ENCODE results near the gene ESPN. TPM values are rescaled to one million over a fixed set of nuclear protein-coding genes. Genes with fewer than 3 reads are reported as not detected.
"Not testable (repeated sequence)": the region's sequence is repeated elsewhere in the genome, so short reads cannot be mapped to it uniquely, and the experiment has no call there.

The ESPN gene
- total RNA-seq, 1 donor from 2014 or later: 0.20 TPM

DNA sequence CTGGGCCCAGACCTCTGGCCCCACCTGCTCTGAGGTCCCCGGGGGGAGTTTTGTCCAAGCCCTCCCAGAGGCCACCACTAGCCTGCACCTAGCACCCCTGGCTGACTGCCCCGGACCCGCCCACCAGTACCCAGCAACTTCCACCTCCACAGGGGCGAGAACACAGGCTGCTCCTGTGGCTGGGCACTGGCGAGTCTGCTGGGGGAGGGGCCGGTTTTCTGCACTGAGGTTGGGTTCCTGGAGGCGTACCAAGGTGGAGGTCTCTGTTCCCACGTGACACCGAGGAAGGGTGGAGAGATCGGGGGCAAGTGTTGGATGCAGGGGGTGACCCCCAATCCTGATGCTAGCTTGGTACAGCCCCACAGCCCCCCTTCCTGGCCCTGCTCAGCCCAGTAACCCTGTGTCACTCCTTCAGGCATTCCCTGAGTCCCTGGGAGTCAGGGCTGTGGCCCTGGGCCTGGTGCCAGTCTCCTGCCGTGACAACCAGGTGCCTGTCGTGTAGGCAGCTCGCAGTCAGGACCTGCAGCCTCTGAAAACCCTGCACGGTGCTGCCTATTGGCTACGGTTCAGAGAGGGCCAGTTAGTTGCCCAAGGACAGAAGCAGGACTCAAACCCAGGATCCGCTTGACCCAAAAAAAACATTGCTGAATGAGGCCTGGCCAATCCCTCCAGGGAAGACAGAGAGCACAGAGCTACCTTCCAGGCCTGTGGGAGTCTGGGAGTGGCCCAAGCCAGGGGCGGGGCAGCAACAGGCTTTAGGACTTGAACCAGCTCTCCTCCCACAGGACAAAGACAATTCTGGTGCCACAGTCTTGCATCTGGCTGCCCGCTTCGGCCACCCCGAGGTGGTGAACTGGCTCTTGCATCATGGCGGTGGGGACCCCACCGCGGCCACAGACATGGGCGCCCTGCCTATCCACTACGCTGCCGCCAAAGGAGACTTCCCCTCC is 3.1 kb downstream of the ESPN start:
- no peak for DNase-seq (ENCODE audit: low read depth in 2 of 2)

DNA sequence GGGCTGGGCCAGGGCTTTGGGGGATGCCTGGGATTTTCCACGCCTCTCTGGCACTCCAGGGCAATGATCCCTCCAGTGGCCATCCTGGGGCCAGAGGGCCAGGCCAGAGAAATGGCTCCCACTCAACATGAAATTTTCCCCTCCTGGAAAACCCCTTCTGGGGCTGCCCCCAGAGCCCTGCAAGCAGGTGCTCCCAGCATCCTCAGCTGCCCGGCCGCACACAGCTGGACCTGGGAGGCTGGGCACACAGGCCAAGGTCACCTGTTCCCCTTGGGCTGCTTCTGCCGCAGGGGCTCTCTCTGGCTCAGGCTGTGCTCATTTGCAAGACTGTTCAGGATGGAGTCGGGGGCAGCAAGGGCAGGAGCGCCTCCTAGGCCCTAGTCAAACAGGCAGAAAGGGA is 3.9 kb downstream of the ESPN start:
- not testable (repeated sequence) for DNase-seq (ENCODE audit: low read depth in 2 of 2)

DNA sequence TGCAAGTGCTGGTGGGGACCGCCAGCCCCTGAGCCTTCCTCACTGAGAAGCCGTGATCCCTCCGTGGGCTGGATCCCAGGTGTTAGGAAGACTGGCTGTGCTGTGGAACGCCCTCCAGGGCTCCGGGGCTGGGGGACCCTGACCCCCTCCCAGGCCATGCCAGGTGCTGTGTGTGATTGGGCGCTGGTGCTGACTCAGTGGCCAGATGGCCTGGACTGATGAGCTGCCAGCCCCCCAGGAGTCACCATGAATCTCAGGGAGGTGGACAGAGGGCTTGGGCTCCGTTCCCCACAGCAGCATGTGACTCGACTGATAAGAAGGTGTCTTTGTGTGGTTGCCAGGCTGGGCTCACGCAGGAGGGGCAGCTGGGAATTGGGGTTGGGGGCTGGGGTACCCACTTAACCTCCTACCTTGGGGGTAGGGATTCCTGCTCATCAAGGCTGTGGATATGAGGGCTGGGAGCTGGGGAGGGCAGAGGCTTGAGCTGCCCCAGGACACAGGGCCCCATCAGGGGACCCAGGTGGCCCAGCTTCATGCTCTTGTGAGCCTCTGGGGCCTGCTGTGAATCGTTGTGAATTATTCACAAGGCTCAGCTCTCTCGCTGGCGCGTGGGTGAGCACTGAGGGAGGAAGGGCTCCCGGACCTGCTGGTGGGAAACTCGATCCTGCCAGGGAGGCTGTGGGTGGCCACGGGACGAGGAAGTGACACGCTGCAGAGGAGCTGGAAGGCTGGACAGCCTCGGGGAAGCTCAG is 5.3 kb downstream of the ESPN start:
- not testable (repeated sequence) for DNase-seq (ENCODE audit: low read depth in 2 of 2)

DNA sequence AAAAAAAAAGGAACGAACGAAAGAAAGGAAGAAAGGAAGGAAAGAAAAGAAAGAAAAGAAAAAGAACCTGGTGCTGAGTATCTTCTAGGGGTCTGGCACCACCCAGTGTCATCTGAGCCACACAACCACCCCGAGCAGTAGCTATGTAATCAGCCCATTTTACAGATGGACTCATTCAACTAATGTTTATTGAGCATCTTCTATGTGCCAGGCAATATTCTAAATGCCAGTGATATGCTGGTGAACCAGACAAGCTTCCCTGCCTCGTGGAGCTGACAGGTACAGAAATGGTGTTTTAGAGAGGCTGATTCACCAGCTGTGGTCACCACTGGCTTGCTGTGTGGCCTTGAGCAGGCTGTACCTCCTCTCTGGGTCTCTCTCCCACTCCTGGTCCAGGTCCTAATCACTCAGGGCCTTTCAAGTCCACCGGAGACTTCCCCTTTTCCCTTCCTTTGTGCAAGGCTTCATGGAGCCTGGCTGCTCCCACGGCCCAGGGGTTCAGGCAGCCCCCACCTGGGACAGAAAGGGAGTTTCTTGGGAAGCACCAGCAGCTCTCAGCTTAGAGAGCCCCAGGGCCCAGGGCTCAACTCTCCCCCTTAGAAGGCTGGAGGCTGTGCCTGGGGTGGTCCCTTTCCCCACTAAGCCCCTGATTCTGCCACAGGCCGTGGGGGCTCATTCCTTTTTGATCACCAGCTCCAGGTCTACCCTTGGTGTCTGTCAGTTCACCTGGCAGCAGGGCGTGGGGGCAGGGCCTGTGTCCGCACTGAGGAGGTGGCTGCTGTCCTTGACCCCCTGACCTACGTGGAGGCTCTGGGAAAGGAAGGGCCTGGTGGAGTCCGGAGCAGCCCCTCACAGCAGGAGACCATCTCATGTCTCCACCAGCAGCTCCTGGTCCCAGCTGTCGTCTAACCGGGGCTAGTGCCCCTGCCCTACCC is 7.3 kb downstream of the ESPN start:
- not testable (repeated sequence) for DNase-seq (ENCODE audit: low read depth in 2 of 2)

DNA sequence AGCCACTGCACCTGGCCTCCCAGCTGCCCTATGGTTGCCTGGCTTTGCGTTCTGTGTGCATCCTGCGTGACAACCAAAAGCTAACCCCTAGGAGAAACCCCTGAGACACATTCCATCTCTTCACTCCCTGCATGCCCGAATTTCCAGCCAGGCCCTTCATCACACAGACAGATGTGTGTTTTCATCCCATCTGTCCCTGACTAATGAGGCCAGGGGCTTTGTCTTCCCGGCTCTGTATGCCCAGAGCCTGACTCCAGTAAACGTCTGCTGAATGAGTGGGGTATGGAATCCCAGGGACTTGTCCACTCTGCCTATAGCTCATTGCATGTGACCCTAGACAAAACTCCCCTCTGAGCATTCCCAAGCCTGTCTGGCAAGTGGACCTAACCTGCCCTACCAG is 9.6 kb downstream of the ESPN start:
- no peak for DNase-seq (ENCODE audit: low read depth in 2 of 2)

DNA sequence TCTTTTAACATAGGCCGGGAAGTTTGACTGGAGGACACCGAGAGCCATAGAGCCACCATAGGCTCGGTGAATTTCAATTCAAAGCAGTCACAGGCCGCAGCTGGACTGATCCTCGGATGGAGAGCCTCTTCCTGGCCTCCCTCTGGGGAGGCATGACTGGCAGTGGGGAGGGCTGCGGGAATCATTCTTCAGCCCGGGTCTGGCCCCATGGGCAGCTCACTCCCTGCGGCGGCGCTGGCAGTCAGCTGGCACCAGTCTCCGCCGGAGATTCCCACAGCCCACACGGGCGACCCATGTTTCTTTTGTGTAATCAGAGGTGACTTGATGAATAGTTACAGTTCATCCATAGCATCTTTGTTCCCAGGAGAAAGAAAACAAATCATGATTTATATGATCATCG is 10.6 kb downstream of the ESPN start:
- DNase-seq (ENCODE audit: low read depth in 2 of 2): no peak

DNA sequence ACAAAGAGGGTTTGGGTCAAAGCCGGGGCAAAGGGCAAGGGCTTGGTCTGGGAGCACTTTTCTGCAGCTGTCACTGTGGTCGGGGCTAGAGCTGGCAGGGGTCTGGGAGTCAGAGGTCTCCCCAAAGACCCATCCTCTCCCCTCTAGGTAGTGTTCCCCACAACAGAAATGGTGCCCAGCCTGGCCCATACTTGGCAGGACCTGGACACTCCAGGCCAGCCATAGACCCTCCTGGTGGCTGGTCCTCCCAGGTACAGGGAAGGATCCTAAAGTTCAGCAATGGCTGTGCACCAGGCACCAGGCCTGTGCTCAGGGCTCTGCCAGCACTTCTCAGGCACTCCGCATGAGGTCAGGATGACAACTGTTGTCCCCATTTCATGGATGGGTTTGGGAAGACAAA is 11.0 kb downstream of the ESPN start:
- no peak for DNase-seq (ENCODE audit: low read depth in 2 of 2)

DNA sequence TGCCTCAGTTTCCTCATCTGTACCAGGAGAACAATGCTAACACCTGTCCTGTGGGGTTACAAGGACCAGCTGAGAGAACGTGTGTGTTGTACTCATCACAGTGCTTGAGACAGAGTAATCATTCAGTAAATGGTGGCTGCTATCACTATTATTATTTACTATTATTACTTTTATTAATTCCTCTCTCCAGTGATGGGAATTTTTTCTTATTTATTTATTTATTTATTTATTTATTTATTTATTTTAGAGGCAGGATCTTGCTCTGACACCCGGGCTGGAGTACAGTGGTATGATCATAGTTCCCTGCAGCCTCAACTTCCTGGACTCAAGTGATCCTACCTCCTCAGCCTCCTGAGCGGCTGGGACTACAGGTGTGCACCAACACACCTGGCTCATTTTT is 11.7 kb downstream of the ESPN start:
- not testable (repeated sequence) for DNase-seq (ENCODE audit: low read depth in 2 of 2)

DNA sequence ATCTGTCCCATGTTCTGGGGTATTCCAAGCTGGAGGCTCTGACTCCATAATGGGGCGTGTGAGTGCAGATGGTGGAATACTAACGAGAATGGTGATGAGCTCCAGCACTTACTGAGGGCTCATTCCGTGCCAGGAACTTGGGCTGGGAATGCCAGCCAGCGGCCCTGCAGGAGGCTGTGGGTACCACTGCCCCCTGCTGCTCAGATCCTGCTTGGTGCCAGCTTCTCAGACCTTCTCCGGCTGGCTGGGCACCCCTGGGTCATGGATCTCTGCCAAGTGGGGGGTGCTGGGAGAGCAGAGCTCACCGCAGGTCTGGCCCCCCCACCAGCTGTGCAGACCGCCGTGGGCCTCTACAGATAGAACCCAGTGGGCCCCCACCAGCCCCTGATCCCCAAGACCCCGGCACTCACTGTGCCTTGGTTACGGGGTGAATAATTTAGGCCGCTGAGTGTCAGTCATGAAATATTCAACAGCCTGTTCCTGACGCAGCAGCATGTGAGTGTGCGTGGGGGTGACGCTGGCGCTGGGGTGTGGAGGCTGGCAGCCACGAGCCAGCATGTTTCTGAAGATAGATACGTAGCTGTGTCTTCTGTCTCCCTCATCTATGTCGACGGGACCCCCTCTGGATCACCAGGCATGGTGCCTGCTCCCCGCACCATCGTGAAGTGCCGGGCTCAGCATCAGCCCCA is 12.6 kb downstream of the ESPN start:
- DNase-seq (ENCODE audit: low read depth in 2 of 2): not testable (repeated sequence)

DNA sequence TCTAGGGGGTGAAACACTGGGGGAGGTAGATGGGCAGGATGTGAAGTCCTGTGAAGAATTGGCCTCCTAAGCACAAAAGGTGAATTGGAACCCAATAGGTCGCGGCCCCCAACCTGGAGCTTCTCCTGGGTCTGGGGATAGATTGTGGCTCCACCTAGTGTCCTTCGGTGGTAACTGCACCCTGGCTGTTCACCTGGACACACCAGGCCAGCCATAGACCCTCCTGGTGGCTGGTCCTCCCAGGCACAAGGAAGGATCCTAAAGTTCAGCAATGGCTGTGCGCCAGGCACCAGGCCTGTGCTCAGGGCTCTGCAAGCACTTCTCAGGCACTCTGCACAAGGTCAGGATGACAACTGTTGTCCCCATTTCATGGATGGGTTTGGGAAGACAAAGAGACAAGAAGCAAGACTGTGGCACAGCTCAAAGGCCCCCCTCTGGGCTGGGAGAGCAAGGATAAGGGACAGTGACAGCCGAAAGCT is 13.5 kb downstream of the ESPN start:
- peak; percentile 59 to 75 for DNase-seq (ENCODE audit: low read depth in 2 of 2)

DNA sequence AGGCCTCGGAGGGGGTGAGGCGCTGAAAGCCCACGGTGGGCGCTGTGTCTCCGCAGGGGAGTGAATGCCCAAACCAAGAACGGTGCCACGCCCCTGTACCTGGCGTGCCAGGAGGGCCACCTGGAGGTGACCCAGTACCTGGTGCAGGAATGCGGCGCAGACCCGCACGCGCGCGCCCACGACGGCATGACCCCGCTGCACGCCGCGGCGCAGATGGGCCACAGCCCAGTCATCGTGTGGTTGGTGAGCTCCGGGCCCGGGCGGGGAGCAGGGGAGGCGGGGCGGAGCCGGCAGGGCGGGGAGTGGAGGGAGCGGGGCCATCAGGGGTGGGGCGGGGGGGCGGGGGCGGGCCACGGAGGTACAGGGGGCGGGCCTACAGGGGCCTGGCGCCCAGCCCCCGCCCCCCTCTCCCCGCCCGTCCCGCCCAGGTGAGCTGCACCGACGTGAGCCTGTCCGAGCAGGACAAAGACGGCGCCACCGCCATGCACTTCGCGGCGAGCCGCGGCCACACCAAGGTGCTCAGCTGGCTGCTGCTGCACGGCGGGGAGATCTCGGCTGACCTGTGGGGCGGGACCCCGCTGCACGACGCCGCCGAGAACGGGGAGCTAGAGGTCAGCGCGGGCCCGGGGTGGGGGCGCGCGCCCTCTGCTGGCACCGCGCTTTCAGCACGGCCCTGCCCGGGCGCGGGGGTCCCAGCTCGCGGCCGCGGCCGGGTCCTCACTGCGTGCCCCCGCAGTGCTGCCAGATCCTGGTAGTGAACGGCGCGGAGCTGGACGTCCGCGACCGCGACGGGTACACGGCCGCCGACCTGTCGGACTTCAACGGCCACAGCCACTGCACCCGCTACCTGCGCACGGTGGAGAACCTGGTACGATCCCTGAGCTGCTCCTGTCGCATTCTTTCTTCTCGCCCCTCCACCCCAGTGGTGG is 15.9 kb downstream of the ESPN start:
- peak; percentile 39 to 57 for DNase-seq (ENCODE audit: low read depth in 2 of 2)

DNA sequence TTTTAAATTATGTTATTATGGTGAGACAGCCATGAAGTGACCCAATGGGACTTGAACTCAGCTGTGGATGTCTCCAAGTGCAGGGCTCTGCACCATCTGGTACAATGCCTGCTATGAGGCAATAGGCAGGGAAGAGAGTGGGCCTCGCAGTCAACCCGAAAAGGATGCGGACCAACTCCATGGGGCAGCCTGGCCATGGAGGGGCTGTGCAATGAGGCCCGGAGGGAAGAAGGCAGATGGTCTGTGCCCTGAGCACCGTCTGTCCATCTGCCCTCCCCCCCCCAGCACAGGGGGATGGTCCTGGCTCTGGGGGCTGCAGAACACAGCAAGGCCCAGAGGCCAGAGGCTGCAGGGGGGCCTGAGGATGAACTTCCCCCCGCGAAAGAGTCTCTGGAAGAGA is 17.0 kb downstream of the ESPN start:
- no peak for DNase-seq (ENCODE audit: low read depth in 2 of 2)

DNA sequence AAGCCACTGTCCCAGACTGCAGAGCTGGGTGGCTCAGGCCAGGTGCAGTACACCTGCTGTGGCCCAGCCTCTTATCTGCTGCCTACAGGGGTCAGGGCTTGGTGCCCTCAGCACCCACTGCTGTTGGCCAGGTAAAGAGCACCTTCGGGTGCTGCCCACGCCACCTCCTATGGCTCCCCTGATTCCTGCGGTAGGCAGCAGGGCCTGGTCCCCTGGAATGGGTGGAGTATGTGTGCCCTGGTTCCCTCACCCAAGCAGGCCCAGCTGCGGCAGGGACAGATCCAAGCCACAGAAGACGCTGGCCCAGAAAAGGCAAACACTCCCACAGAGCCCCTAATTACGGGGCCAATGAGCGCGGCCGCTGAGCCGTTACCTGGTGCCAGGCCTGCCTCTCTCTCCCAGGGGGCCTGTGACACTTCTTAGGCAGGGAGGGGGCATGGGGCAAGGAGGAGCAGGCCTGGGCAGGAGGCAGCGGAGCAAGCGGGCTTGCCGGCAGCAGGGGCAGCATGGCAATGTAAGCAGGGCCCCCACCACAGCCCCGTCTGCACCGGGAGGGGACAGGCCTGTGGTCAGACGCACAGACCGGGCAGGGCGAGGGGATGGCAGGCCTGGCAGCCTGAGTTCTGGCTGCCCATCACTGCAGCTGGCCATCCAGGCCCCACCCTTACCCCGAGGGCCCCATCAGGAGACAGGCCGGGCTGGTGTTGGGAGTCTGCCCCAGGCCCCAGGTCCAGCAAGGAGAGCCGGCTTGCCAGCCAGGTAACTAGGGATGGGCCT is 19.0 kb downstream of the ESPN start:
- DNase-seq (ENCODE audit: low read depth in 2 of 2): no peak

DNA sequence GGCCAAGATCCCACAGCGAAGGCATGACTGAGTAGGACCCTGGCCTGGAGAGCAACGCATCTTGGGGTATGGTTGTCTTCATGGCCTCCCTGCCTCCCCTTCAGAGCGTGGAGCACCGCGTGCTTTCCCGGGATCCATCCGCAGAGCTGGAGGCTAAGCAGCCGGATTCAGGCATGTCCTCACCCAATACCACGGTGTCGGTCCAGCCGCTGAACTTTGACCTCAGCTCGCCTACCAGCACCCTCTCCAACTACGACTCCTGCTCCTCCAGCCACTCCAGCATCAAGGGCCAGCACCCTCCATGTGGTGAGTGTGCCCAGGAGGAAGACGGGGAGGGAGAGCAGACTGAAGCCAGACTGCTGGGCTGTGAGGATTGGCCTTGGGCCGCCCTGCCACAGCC is 19.8 kb downstream of the ESPN start:
- no peak for DNase-seq (ENCODE audit: low read depth in 2 of 2)

DNA sequence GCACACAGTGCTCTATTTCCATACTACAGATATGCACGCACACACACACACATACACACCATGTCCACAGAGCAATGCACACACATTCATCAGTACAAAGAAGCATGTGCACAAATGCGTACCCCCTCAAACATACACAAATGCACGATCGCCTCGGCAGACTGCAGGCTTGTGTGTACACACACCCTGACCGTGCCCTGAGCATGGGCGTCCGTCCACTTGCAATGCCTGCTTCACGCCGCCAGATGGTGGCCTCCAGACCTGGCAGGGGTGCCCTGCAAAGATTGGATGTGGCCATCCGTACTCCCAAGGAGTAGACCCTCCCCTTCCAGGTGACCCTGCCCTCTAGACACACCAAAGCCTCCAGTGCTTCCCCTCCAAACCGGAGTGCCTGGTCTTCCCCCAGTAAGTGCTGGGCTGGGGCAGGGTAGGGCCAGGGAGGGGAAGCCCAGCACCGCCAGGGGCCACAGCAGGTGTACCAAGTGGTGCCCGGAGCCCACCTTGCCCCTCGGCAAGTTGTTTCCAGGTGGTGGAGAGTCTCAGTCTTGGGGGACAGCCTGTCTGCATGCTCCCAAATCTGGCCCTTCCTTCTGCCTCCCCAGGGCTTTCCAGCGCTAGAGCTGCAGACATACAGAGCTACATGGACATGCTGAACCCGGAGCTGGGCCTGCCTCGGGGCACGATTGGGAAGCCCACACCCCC is 20.6 kb downstream of the ESPN start:
- DNase-seq (ENCODE audit: low read depth in 2 of 2): peak; percentile 36 to 66

DNA sequence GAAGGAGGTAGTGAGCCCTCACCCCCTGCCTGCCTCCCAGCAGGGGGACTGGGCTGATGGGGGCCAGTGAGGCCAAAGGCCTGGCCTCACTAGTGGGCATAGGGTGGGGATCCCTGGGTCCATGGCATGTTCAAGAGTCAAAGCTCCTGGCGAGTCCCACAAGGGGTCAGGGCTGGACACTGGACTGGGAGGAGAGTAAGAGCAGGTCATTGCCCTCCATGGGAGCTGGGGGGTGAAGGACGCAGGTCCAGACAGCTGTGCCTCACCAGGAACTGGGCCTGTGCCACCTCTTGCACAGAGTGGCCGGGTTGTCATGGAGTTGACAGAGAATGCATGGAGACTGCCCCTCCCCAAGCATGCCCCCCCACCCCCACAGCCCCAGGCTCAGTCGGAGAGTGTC is 21.4 kb downstream of the ESPN start:
- DNase-seq (ENCODE audit: low read depth in 2 of 2): not testable (repeated sequence)

DNA sequence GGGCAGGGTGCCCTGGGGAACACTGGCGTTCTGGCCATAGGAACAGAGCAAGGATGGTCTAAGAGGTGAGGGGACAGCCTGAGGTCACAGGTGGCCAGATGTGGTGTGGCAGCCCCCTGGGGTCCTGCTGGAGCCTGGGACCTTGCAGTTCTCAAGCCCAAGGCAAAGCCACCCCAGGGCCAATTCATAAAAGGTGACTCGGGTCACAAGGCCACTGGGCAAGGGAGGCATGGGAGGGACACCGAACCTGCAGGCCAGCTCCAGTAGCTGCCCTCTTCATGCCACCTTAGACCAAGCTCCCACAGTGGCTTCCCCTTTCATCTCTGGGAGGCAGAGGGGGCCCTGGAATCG is 22.1 kb downstream of the ESPN start:
- DNase-seq (ENCODE audit: low read depth in 2 of 2): no peak
